ENCODE data around the gene ERF. TPM values are rescaled to one million over a fixed set of nuclear protein-coding genes. Genes with fewer than 3 reads are reported as not detected.
A peak's percentile ranks its signal among the peaks of the same experiment; 100 is the strongest.
"Not testable (repeated sequence)": the region's sequence is repeated elsewhere in the genome, so short reads cannot be mapped to it uniquely, and the experiment has no call there.

Gene ERF
- polyA plus RNA-seq, 1 donor = 33.8 TPM

- DNase-seq (ENCODE audit: low read depth) = no peak
These were observed 20.6 kb upstream of the ERF start for GRCh38 chr19:42275517-42275916.

- no peak for DNase-seq (ENCODE audit: low read depth)
These were observed 20.2 kb upstream of the ERF start for GRCh38 chr19:42275103-42275502.

- DNase-seq (ENCODE audit: low read depth) = no peak
These were observed 19.2 kb upstream of the ERF start for GRCh38 chr19:42274065-42274682.

- no peak for DNase-seq (ENCODE audit: low read depth)
These were observed 18.6 kb upstream of the ERF start for GRCh38 chr19:42273407-42274064.

- no peak for DNase-seq (ENCODE audit: low read depth)
These were observed 18.1 kb upstream of the ERF start for GRCh38 chr19:42272989-42273406.

GRCh38 chr19:42272535-42272897 lies 17.6 kb upstream of the ERF start:
- DNase-seq (ENCODE audit: low read depth) = no peak

- DNase-seq (ENCODE audit: low read depth) = no peak
These were observed 17.1 kb upstream of the ERF start for GRCh38 chr19:42271861-42272534.

GRCh38 chr19:42271045-42271419 lies 16.1 kb upstream of the ERF start:
- no peak for DNase-seq (ENCODE audit: low read depth)

- no peak for DNase-seq (ENCODE audit: low read depth)
These were observed 15.6 kb upstream of the ERF start for GRCh38 chr19:42270346-42271044.

- no peak for DNase-seq (ENCODE audit: low read depth)
These were observed 14.8 kb upstream of the ERF start for GRCh38 chr19:42269478-42270345.

- peak; percentile 100 for DNase-seq (ENCODE audit: low read depth)
These were observed 14.0 kb upstream of the ERF start, which contains the start of gene CIC for GRCh38 chr19:42268704-42269477. CIC (plus strand) TSS chr19:42269252; CDS start chr19:42271784, 2,532 bp downstream.

- DNase-seq (ENCODE audit: low read depth) = peak; percentile 99
These were observed 13.3 kb upstream of the ERF start for GRCh38 chr19:42268142-42268703.

- DNase-seq (ENCODE audit: low read depth) = no peak
These were observed 12.8 kb upstream of the ERF start for GRCh38 chr19:42267644-42268141.

- DNase-seq (ENCODE audit: low read depth) = not testable (repeated sequence)
These were observed 12.1 kb upstream of the ERF start for GRCh38 chr19:42266928-42267603.

GRCh38 chr19:42266105-42266504 lies 11.2 kb upstream of the ERF start:
- DNase-seq (ENCODE audit: low read depth) = not testable (repeated sequence)

GRCh38 chr19:42261763-42262162 lies 6.8 kb upstream of the ERF start:
- no peak for DNase-seq (ENCODE audit: low read depth)

GRCh38 chr19:42257842-42258241 lies 2.9 kb upstream of the ERF start:
- not testable (repeated sequence) for DNase-seq (ENCODE audit: low read depth)

GRCh38 chr19:42255766-42256745 lies 1.1 kb upstream of the ERF start:
- DNase-seq (ENCODE audit: low read depth) = no peak
